Stimulated activated CD8-positive, alpha-beta memory T cell treated with anti-CD3 and anti-CD28 coated beads, Interleukin-2, amount 100 ng/mL, for 48 hours (primary cell): ENCODE data around the gene VWA3B.

Source experiments
- DNase-seq, 2 donors: peaks; one replicate each; pipeline ENCODE4 v3.0.0-alpha.2; 2020; ENCODE audit warnings: low read depth in 2 of 2

The VWA3B gene

DNA sequence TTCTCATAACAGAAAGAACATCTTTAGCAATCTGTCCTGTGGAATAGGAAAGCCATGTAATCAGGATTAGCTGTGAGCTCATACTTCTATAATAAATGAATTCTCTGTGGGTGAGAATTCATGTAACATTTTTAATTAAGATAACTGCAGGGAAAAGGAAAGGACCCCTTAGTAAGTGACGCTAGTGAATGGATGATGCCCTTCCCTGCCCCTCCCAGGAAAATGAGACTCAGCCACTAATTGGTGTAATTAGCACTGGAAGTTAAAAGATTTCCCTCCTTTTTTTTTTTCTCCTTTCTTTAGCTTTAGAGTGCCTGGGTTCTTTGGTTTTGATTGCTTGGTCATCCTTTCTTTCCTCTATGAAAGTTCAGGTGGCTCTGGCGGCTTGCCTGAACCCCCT, 90.3 kb downstream of the VWA3B start:
- no peak for DNase-seq

GRCh38 chr2:98177986-98178385, 91.0 kb downstream of the VWA3B start:
- no peak for DNase-seq

DNA sequence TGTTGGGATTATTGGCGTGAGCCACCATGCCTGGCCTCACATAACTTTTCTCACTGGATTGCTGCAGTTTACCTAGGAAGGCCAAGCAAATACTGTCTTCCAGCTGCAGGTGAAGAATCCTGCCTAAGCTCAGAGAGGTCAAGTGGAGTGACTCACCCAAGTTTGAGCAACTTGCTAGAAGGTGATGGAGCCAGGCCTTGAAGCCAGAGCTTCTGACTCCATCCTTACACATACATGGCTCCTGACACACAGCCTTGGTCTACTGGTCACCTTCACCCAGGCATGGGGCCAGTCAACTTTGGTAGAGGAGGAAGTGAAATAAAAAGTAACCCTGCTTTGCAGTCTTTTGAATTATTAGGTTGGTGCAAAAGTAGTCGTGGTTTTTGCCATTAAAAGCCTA, 93.5 kb downstream of the VWA3B start:
- no peak for DNase-seq

GRCh38 chr2:98181346-98181745, 94.4 kb downstream of the VWA3B start:
- no peak for DNase-seq

GRCh38 chr2:98185801-98186200, 98.8 kb downstream of the VWA3B start:
- no peak for DNase-seq

GRCh38 chr2:98187194-98187593, 100.2 kb downstream of the VWA3B start:
- no peak for DNase-seq

DNA sequence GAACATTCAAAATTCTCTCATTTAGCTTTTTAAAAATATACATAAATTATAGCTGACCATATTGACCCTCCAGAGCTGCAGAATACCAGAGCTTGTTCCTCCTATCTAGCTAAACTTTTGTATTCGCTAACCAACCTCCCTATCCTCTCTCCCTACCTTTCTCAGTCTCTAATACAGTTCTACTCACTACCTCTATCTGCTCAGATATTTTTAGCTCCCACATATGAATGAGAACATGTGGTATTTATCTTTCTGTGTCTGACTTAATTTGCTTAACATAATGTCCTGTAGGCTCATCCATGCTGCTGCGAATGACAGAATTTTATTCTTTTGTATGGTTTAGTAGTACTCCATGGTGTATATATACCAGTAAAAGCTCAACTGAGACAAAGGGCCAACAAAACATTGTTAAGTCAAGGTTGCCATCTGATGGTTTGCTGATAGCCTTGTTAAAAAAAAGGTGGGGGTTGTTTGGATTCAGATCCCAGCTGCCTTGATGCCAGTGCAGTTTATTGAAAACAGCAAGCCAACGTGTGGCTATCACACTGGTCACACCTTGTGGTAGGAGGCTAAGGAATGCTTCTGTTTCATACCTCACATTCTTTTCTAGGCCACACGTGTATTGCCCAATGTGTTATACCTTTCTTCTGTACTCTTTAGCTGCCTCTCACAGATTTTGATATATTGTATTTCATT, 101.5 kb downstream of the VWA3B start:
- DNase-seq, result no peak

DNA sequence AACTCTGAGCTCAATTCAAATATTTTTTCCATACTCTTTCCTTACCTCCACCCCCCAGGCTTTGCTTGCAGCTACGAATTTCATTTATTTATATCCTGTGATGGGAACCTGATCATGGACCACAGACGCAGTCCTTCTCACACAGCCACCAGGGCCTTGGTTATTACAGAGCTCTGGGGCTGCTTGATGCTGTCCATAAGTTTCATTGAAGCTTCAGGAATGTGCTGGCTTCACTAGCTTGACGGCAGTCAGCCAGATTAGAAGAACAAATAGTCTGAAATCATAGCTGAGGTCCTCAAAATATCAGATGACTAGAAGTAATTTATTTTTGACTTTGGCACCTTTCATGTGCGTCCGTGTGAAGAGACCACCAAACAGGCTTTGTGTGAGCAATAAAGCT, 104.9 kb downstream of the VWA3B start:
- DNase-seq, result no peak

DNA sequence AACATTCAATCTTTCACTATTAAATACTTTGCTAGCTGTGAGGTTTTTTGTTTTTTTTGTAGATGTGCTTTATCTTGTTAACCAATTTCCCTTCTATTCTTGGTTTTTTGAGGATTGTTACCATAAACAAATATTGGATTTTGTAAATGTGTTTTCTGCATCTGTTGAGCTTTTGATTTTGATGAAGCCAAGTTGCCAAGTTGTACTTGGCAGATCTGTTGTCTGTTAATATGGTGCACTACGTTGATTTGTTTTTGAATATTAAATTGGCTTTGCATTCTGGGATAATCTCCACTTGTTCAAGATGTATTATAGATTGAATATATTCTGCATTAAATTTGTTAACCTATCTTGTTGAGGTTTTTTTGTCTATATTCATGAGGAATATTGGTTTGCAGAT, 114.6 kb downstream of the VWA3B start:
- DNase-seq, result no peak

DNA sequence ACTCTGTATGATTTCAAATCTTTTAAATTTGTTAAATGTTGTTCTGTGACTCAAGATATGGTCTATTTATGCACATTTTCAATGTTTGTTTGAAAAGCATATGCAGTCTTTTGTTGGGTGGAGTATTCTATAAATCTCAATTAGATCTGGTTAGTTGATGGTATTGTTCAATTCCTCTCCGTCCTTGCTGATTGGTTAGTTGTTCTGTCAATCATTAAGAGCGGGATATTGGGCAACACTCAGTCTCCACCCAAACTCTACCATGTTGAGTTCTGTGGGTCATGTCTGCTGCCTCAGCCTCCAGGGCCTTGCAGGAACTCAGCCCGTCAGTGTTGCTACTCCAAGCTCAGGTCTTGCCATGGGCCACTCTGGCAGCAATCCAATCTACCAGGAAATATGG, 118.9 kb downstream of the VWA3B start:
- no peak for DNase-seq

GRCh38 chr2:98212092-98213000, 125.4 kb downstream of the VWA3B start:
- DNase-seq, result no peak

GRCh38 chr2:98216616-98217015, 129.6 kb downstream of the VWA3B start:
- DNase-seq, result no peak

GRCh38 chr2:98219152-98219551, 132.2 kb downstream of the VWA3B start:
- DNase-seq, result no peak

GRCh38 chr2:98233941-98234340, 147.0 kb downstream of the VWA3B start:
- no peak for DNase-seq

- DNase-seq, result no peak
Measured at GRCh38 chr2:98234776-98235175, 147.8 kb downstream of the VWA3B start.

- DNase-seq, result no peak
Measured at GRCh38 chr2:98236935-98237334, 150.0 kb downstream of the VWA3B start.

GRCh38 chr2:98240786-98241398, 153.9 kb downstream of the VWA3B start:
- DNase-seq, result no peak

DNA sequence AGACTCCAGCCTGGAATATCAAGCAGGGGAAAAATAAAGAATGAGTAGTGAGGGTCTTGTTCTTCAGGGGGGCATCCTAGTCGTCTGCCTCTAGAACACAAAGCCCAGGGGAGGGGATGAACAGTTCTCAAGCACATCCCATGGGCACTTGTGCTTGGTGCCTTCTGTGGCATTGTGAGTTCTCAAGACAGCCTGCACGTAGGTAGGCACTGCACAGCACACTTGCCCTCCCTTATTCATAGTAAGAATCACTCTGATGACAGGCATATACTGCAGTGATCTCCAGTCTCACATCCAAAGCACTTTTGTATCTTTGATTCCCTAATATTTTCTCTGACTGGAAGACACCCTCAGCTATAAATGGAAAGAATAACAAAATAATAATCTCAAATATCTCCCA, 154.6 kb downstream of the VWA3B start:
- no peak for DNase-seq

GRCh38 chr2:98242003-98242402, 155.0 kb downstream of the VWA3B start:
- no peak for DNase-seq

DNA sequence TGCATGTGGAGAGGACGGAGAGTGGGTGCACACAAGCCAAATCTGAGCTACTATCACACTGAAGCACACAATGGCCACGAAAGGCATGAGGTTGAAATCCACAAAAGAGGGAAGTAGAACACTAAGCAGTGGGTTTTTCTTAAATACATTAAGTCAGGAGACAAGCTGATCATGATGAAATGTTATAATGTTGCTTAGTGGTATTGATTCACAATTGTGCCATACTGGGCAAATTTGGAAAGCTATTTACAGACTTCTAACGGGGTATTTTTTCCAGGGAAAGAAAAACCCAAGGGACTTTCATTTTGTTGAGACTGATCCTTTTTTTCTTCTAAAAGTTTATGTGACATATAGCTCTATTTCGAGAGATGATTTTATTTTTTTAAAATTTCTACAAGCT, 158.5 kb downstream of the VWA3B start:
- DNase-seq, result no peak

- no peak for DNase-seq
Measured at GRCh38 chr2:98247383-98247782, 160.4 kb downstream of the VWA3B start.

DNA sequence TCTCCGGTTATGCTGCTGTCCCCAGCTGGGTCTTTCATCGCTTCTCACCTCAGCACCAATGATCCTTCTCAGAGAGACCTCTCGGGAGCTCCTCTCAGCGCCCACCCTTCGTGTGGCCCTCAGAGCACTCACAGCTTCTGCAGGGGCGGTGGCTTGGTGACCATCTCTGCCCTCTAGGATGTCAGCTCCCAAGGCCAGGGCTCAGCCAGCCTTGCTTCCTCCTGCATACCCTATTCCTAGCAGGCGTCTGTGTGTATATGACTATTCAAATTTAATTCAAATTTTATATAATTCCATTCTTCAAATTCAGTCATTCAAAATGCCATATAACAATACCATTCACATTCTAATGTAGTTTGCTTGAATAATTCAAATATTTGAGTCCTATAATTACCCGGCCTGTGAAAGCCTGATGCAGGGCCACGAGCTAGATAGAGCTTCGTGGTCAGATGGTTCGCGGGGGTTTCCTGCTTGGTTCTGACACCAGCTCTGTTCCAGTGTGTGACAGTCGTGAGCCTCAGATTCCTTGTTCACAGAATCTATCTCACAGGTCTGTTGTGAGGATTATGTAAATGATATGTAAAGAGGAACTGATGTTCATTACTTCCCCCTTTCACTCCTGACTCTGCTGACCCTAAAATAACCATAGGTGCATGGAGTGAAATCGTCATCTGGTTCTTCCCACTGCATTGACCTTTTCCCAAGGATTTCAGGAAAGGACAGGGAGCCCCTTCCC, 165.2 kb downstream of the VWA3B start:
- no peak for DNase-seq
